HG02763 (cell line): ENCODE results near the gene SP5.
"Not testable (repeated sequence)": the region's sequence is repeated elsewhere in the genome, so short reads cannot be mapped to it uniquely, and the experiment has no call there.

Source experiments
- ATAC-seq: cut with Tn5 transposase; IDR thresholded peaks from one replicate; pipeline ENCODE4 v1.9.1; 2021; ENCODE audit warnings: mild to moderate bottlenecking, moderate library complexity; ENCODE audit not compliant: unreplicated experiment

Gene SP5

GRCh38 chr2:170715062-170715931, at the start of gene SP5:
Gene SP5, plus strand, starts transcription at chr2:170715337. Its CDS starts 176 bp downstream, at chr2:170715513.
- no peak for ATAC-seq

- ATAC-seq, result no peak
Measured at GRCh38 chr2:170665743-170666142, 49.4 kb upstream of the SP5 start.

GRCh38 chr2:170669909-170670308, 45.2 kb upstream of the SP5 start:
- ATAC-seq, result no peak

- no peak for ATAC-seq
Measured at GRCh38 chr2:170670651-170671050, 44.5 kb upstream of the SP5 start.

- ATAC-seq, result no peak
Measured at GRCh38 chr2:170671079-170671478, 44.1 kb upstream of the SP5 start.

- not testable (repeated sequence) for ATAC-seq
Measured at GRCh38 chr2:170674282-170674681, 40.9 kb upstream of the SP5 start.

- ATAC-seq, result no peak
Measured at GRCh38 chr2:170675701-170676100, 39.4 kb upstream of the SP5 start.

GRCh38 chr2:170679607-170680079, 35.5 kb upstream of the SP5 start:
- no peak for ATAC-seq

GRCh38 chr2:170680172-170680941, 34.8 kb upstream of the SP5 start:
- peak; percentile 82 for ATAC-seq

- ATAC-seq, result no peak
Measured at GRCh38 chr2:170681311-170681710, 33.8 kb upstream of the SP5 start.

- ATAC-seq, result no peak
Measured at GRCh38 chr2:170685591-170685990, 29.5 kb upstream of the SP5 start.

- no peak for ATAC-seq
Measured at GRCh38 chr2:170689481-170689880, 25.7 kb upstream of the SP5 start.

GRCh38 chr2:170690640-170691039, 24.5 kb upstream of the SP5 start:
- no peak for ATAC-seq

- ATAC-seq, result no peak
Measured at GRCh38 chr2:170694316-170694715, 20.8 kb upstream of the SP5 start.

GRCh38 chr2:170695521-170696410, 19.4 kb upstream of the SP5 start:
- no peak for ATAC-seq

GRCh38 chr2:170696948-170697347, 18.2 kb upstream of the SP5 start:
- no peak for ATAC-seq

GRCh38 chr2:170701011-170701410, 14.1 kb upstream of the SP5 start:
- no peak for ATAC-seq

- no peak for ATAC-seq
Measured at GRCh38 chr2:170703776-170704476, 11.2 kb upstream of the SP5 start.

GRCh38 chr2:170707821-170708795, 7.0 kb upstream of the SP5 start:
- ATAC-seq, result no peak
